ENCODE data around the gene E4F1.
A peak's percentile ranks its signal among the peaks of the same experiment; 100 is the strongest.

Gene E4F1

DNA sequence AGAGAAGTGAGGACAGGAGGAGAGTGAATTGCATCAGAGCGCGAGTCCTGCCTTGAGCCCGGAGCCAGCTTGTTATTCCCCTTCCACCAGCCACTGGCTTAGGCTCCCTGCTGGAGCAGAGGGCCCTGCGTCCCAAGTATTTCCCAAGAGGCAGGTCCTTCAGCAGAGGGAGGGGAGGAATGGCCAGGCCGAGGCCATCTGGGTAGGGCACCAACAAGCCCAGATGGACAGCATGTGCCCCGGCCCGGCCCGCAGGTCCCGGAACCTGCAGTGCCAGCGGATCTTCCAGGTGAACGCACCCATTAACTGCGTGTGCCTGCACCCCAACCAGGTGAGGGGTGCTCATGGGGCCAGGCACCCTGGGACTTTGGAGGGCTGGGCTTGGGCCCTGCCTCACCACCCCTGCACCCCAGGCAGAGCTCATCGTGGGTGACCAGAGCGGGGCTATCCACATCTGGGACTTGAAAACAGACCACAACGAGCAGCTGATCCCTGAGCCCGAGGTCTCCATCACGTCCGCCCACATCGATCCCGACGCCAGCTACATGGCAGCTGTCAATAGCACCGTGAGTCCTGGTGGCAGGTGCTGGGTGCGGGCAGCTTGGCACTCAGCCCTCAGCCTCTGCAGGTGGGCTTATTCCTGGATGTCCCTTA is 16.5 kb upstream of the E4F1 start:
- DNase-seq (ENCODE audit: low spot score) = no peak

DNA sequence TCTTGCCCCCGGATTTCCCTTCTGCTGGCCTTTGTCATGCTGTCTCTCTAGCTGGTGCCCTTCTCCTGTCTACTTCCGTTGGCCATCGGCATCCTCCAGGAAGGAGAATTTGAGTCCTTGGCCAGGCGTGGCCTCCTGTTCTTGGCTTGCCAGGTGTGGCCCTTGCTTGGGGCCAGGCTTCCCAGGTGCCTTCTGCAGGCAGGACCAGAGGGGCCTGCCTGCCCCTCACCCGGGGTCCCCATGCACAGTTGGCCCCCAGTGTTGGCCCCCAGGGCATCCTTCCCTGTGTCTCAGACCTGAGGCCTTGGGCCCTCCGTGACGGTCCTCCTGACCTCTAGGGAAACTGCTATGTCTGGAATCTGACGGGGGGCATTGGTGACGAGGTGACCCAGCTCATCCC is 15.5 kb upstream of the E4F1 start:
- no peak for DNase-seq (ENCODE audit: low spot score)

DNA sequence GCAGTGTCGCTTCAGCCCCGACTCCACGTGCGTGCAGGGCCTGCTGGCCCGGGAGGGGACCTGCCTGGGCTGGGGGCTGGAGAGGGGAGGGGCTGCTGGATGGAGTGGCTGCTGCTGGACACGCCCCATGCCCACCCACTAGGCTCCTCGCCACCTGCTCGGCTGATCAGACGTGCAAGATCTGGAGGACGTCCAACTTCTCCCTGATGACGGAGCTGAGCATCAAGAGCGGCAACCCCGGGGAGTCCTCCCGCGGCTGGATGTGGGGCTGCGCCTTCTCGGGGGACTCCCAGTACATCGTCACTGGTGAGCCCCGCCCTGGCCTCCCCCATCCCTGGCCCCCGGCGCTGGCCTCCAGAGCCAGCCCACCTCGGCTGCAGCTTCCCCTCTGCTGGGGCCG is 15.1 kb upstream of the E4F1 start:
- no peak for DNase-seq (ENCODE audit: low spot score)

DNA sequence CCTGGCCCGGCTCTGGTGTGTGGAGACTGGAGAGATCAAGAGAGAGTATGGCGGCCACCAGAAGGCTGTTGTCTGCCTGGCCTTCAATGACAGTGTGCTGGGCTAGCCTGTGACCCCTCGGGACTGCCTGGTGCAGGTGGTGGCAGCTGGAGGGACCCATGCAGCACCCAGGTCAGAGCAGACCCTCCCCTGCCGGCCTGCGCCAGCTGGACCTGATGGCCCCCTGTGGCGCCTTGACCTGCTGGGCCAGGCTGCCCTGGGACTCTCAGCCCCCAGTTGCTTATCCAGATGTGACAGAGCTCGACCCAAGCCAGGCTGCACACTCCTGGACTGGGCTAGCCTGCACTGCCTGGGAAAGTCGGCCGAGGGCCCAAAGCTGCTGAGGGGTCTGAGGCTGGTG is 14.6 kb upstream of the E4F1 start:
- no peak for DNase-seq (ENCODE audit: low spot score)

DNA sequence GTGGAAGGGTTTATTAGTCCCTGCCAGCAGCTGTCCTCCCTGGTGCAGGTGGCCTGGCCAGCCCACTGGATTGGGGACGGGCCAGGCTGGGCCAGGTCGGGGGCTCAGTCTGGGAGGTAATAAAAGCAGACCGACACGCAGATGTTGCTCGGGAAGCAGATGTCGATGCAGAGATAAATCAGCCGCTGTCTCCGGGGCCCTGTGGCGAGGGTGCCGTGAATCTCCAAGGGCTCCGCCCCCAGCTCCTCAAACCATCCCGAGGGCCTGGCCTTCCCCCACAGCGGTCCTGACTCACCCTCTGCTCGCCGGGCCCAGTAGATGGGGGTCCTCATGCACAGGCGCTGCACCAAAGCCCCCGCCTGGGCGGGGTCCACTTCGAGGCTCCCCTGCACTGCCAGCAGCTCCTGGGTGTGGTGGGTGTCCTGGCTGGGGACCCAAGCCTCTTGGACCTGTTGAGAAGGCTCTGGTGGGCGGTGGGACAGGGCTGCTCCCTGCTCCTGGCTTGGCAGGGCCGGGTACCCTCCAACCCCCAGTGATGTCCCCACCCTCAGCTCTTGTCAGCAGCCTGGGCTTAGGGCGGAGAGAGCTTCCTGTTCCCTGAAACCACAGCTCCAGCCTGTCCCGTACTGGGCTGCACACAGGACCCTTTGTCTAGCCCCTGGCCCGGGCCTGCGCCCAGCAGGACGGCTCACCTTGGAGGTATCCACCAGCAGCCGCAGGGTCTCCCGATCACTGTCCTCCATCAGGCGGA is 14.0 kb upstream of the E4F1 start:
- no peak for DNase-seq (ENCODE audit: low spot score)

DNA sequence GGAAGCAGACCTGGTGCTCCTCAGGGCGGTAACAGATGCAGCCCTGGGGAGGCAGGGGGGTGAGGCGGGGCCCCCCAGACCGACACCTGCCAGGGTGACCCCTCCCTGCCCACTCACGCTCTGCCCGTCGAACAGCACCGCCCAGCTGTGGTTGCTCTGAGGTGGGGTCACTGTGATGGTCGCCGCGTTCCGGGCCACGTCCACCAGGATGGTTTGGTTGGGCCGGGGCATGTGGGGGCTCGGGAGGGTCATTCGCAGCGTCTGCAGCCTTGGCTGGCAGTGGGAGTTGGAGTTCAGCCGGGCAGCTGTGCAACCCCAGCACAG is 13.4 kb upstream of the E4F1 start:
- no peak for DNase-seq (ENCODE audit: low spot score)

DNA sequence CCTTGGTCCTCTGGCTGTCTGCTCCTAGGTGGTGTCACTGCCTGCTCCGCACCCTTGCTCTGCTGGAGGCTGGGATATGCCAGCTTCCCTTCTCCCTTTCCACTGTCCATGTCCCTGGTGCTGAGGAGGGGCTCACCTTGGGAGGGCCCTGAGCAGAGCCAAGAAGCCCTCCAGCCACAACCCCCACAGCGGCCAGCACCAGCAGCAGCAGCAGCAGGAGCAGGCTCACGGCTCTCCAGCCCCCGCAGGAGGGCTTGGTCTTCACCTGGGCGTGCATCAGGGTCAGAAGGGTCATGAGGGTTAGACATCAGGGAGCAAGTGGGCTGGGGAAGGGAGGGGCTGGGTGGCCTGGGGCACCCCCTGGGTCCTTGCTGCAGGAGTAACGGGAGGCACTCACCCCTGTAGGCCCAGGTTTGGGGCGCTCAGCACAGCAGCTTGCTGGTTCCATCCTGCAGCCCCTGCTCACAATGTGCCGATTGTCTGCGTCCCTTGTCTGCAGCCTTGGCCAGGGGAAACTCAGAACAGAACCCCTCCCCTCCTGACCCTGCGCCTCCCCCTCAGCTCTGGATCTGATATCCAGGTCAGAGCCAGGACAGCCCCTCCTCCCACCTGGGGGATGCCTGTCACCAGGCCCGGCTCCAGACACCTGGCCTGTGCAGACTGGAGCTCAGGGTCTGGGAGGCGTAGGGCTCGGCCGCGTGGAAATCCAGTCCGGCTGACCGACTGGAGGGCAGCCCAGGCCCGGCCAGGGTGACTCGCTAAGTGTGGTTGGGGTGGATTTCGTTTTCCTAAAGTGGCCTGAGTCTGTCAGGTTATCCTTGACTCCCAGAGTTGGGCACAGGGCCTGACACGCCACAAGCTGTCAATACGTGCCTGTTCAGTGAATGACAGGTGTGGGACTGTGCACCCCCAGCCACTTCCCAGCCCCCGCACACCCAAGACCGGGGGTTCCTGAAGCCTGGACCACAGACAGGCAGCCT is 12.7 kb upstream of the E4F1 start, which contains the start of gene BRICD5:
BRICD5 (minus strand) TSS at position 478 of the 980 bp plus-strand sequence; CDS start at position 448, 30 bp downstream.
- no peak for DNase-seq (ENCODE audit: low spot score)

DNA sequence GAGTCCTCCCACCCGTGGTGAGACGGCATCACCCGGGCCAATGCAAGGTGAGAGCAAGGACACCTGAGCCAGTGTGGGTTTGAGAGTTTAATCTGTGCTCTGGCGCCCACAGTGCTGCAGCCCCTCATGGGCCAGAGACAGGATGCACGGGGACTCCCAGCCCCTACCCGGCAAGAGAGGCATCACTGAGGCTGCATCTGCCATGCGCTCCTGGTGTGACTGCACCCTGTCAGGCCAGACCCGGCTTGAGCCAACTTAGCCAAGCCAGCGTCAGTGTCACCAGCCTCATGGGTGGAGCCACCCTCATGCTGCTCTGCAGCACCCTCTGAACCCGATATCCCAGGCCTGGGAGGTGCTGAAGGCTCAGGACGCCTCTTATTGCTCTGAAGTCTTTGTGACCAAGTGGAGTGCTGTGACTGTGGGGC is 11.5 kb upstream of the E4F1 start:
- DNase-seq (ENCODE audit: low spot score) = no peak

DNA sequence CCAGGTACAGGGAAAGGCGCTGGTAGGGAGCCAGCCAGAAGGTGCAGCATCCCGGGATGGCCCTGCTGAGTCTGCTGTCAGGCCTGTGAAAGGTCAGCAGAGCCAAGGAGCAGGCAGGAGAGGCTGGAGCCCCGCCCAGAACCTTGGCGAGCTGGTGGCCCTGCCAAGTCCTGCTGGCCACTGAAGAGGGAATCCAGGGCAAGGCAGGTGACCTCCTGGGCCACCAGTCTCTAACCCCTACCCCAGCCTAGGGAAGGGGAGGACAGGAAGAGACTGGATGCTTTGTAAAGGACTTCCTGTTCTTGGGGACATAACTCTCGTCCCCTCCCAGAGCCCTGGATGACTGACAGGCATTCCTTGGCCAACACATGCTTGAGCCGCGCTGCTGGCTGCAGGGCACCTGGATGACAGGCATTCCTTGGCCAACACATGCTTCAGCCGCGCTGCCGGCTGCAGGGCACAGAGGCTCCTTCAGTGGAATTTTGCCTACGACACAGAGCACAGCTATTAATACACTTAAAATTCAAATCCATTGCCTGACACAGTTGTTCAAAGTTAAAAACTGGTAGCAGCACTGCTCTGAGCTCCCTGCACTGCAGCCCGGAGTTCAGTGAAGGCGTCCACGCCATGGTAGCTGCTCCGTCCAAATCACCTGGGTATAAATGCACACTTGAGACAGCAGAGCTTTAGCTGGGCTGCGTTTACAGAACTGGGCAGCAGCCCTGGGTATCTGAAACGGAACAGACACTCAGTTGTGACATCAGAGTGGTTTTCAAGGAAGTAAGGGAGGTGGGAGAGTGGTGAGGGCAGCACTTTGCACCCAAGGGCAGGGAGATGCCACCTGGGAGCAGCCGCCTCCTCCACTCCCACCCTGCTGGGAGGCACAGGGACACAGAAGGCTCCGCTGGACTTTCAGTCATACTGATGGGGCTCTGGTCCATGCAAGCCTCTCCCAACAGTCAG is 10.7 kb upstream of the E4F1 start:
- DNase-seq (ENCODE audit: low spot score) = no peak

DNA sequence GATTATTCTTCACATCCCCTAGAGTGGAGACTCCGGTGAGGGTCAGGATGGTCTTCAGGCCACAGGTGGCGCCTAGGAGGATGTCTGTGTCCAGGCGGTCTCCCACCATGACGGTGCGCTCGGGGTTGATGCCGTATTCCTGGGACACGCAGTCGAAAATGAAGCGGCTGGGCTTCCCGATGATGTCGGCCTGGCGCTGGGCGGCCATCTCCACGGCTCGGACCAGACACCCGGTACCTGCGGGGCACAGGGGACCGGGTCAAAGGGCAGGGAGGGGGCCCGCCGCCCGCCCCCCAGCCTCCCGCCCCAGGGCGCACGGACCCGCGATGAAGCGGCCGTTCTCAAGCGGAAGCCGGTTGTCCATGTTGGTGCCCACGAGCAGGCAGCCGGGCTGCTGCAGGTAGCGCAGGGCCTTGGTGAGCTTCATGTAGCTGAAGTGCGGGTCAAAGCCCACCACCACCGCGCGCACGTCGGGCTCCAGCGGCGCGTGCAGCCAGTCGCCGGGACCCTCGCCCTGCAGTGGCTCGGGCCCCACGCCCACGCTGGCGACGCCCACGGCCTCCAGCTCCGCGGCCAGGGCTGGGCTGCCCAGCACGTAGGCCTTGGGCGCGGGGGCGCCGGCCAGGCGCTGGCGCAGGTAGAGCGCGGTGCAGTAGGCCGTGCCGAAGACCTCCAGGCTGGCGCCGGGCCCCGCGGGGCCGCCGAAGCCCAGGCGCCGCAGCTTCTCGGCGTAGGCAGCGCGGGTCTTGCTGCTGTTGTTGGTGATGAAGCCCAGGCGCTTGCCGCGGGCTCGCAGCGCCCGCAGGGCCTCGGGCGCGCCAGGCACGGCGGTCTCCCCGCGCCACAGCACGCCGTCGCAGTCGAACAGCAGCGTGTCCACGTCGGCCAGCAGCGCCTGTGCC is 9.3 kb upstream of the E4F1 start:
- no peak for DNase-seq (ENCODE audit: low spot score)

DNA sequence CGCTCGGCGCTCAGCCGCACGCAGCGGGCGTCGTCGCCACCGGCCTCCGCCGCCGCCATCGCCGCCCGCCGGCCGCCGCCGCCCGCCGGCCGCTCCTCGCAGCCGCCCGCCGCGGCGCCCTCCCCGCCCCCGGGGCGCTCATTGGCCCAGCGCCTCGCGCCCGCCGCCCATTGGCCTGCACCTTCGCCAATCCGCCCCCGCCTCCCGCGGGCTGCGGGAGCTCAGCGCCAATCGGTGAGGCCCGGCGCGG is 8.7 kb upstream of the E4F1 start, which contains the start of gene PGP:
PGP (minus strand) TSS at position 122 of the 250 bp plus-strand sequence; CDS start at position 59, 63 bp downstream.
- no peak for DNase-seq (ENCODE audit: low spot score)

DNA sequence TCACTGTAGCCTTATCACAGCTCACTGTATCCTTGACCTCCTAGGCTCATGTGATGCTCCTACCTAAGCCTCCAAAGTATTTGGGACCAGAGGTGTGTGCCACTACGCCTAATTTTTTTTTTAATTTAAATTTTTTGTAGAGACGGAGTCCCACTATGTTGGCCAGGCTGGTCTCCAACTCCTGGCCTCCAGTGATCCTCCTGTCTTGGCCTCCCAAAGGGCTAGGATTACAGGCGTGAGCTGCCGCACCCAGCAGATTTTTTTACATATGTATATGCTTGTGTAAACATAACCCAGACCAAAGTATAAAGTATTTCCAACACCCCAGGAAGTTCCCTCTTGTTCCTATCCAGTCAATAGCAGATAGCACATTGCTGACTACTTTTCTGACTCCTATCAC is 7.1 kb upstream of the E4F1 start:
- DNase-seq (ENCODE audit: low spot score) = no peak

DNA sequence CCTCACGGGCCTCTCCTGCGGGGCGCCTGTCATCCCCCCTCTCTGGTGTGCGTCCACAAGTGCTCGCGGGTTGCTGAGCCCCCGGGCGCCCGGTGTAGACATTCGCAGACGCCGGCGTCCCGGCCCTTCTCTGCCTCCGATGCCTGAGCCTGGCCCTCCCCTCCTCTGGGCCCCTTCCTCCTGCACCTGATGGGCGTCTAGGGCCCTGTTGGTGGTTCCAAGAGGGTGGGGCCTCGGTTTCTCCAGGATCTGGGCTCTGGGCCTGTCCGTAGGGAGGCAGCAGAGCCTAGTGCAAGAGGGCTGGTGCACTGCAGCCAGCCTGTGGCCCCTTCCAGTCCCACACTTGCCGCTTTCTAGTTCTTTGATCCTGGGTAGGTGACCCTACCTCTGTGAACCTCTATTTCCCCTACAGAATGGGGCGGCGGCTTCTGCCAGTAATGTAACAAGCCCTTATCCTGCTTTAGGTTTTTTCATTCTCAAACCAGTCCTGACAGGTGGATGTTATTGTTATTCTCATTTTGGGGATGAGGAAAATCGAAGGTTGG is 623 bp downstream of the E4F1 start:
- DNase-seq (ENCODE audit: low spot score) = peak; percentile 81

DNA sequence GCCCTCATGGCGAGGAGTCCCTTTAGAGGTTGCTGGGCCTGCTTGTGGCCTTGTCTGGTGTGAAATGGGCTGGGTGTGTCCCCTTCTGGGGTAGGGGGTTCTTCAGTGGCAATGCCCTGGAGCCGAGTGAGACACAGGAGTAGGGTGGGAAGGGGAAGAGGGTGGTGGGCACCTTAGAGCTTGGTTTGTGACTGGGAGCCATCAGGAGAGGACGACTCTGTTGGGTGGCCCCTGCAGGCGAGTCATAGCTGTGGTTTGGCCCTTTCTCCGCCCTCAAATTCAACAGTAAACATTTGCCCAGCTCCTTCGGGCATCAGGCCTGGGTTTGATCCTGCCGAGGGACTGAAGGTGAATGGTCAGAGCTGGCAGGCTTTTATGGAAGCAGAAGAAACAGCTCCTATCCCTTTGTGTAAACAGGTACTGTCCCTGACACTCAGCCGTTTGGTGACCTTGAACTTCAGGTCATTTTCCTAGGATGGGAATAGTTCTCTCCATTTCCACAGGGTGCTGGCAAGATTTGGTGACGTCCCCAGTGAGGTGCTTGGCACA is 2.9 kb downstream of the E4F1 start:
- DNase-seq (ENCODE audit: low spot score) = peak; percentile 53

DNA sequence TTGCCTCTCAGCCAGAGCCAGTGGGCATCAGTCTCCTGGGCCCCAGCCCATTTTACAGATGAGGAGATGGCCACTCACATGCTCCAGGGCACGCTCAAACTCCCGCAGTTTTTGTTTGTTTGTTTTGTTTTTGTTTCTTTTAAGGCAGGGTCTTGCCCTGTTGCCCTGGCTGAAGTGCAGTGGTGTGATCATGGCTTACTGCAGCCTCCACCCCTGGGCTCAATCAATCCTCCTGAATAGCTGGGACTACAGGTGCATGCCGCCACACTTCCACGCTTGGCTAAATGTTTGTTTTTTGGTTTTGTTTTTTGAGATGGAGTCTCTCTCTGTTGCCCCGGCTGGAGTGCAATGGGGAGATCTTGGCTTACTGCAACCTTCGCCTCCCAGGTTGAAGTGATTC is 3.5 kb downstream of the E4F1 start:
- DNase-seq (ENCODE audit: low spot score) = no peak

DNA sequence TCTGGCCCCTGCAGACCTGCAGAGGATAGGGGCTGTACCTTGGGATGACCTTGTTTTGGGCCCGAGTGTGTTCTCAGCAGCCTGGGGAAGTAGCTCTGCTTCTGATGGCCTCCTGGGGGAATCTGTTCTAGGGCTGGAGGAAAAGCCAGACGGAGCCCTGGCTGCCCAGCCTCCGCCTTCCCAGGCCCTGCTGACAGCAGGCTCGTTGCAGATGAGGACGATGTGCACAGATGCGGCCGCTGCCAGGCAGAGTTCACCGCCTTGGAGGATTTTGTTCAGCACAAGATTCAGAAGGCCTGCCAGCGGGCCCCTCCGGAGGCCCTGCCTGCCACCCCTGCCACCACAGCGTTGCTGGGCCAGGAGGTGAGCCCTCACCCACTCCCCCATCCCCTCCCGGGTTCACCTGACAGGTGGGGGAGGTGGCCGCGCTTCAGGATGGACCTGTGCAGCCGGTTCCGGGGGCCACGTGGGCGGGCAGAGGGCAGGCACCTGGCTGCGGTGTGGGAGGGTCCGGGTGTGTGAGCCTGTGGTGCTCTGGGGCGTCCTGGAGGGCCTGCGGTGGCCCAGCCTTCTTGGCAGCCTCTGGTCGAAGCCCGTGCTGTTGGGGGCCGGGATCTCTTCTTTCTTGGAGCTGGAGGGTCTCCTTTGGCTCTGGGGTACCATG is 4.9 kb downstream of the E4F1 start:
- no peak for DNase-seq (ENCODE audit: low spot score)

DNA sequence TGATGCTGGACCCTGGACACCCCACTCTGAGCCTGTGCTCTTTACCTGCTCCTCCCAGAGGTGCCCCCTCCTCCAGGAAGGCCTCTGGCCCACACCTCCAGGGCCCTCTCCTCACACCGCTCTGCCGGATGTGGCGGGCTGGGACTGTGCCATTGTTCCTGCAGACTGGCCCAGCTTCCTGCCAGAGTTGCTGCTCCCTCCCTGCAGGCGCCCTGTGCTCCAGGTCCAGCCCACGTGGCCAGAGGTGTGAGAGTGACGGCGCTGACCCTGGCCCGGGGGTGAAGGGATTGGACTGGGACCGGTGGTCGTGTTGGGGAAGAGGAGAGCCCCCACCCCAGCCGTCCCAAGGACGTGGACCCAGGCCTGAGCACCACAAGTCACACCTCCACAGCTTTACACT is 5.7 kb downstream of the E4F1 start:
- DNase-seq (ENCODE audit: low spot score) = no peak

DNA sequence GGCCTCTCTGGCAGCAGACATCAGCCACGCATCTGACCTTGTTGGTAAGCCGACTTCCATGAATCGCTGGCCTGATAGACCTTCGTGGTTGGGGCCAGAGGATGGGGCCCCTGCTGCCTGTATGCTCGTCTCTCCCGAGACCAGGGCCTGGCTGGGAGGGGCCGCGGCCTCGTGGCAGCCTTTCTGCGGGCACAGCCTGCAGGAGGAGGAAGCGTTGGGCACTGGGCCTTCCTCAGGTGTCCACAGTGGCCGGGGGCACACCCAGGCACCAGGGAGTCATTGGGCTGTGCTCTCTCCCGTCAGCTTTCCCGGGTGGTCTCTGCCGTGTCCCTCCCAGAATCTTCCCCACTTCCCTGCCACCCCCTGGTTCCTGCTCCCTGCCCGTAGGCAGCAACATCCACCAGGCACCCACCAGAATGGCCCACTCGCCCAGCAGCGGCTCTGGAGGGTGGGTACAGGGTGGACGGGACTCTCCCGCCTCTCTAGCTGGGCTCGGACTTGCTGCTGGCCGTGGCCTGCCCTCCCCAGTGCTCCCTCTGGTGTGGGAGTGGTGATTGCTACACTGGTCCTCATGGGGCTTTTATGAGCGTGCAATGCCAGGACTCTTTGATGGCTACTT is 6.3 kb downstream of the E4F1 start:
- DNase-seq (ENCODE audit: low spot score) = no peak

DNA sequence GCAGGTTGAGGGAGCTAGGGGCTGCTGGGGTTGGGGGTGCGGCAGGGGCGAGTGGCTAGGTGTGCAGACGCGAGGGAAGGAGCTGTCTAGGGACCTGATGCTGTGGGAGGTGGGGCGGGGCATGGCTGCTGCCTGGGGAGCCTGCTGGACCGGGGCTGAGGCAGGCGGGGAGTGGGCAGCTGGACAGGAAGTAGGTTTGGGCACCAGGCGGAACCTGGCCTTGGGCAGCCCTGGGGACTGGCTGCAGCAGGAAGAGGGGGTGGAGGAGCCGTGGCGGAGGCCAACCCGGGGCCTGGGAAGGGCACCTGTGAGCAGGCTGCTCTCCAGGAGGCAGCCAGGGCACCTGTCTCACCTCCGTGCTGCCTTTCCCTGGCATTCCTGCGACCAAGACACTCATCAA is 7.0 kb downstream of the E4F1 start:
- DNase-seq (ENCODE audit: low spot score) = no peak

Data from AG08396 (cell line).